HUES6 (cell line): Measurements from ENCODE around the gene EPB42.

Source experiments
- H3K27ac ChIP-seq: 2 replicates; pipeline ENCODE4 v1.7.0; 2013; ENCODE audit warnings: low read depth, mild to moderate bottlenecking, low read length, inconsistent platforms
- H3K27me3 ChIP-seq: 2 replicates; pipeline ENCODE4 v1.6.1; 2013; ENCODE audit warnings: low read length; ENCODE audit not compliant: control insufficient read depth, insufficient read depth
- H3K36me3 ChIP-seq: 2 replicates; pipeline ENCODE4 v1.6.1; 2013; ENCODE audit warnings: low read length; ENCODE audit not compliant: control insufficient read depth, insufficient read depth
- H3K4me1 ChIP-seq: 2 replicates; pipeline ENCODE4 v1.6.1; 2013; ENCODE audit warnings: low read length; ENCODE audit not compliant: control insufficient read depth, insufficient read depth
- H3K4me3 ChIP-seq: 2 replicates; pipeline ENCODE4 v1.5.1; 2013; ENCODE audit warnings: low read depth, low read length
- H3K9ac ChIP-seq: one replicate; pipeline ENCODE4 v1.6.1; 2013; ENCODE audit warnings: mild to moderate bottlenecking, low read length
- H3K9me3 ChIP-seq: 2 replicates; pipeline ENCODE4 v1.6.1; 2013; ENCODE audit warnings: low read depth, low read length; ENCODE audit not compliant: control insufficient read depth, insufficient read depth

The EPB42 gene

DNA sequence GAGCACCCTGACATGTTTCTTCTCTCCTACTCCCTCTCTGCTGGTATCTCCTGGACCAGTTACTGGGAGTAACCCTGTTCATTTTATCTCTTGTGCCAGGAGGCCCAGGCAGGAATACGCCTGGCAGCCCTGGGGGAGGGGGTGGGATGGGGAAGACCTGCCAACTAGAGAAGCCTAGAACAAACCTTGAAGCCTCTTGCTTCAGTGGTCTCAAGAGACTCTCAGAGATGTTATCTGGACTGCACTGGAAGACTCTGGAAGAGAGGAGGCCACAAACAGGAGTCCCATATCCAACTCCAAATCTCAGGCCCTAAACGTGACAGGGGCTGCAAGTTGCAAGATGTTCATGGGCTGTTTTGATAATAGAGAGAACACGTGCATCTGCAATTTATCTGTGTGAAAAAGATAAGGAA is at the start of gene EPB42:
TSS of gene EPB42 (minus strand) at position 28 of the 413 bp plus-strand sequence. CDS start 193 bp downstream, outside the sequence.
- no peak within 1 kb of the TSS for H3K27ac ChIP-seq
- no peaks in the 10 kb centered on the region for H3K27me3 ChIP-seq
- H3K9me3 ChIP-seq: no peaks in the 10 kb centered on the region
- H3K9ac ChIP-seq: no peak within 1 kb of the TSS
- no peak within 1 kb of the TSS for H3K4me3 ChIP-seq
- H3K36me3 ChIP-seq: no peaks in the 10 kb centered on the region
- H3K4me1 ChIP-seq: peaks cover 3% of the 10 kb centered on the region; the same call in 1 of the 2 replicates

DNA sequence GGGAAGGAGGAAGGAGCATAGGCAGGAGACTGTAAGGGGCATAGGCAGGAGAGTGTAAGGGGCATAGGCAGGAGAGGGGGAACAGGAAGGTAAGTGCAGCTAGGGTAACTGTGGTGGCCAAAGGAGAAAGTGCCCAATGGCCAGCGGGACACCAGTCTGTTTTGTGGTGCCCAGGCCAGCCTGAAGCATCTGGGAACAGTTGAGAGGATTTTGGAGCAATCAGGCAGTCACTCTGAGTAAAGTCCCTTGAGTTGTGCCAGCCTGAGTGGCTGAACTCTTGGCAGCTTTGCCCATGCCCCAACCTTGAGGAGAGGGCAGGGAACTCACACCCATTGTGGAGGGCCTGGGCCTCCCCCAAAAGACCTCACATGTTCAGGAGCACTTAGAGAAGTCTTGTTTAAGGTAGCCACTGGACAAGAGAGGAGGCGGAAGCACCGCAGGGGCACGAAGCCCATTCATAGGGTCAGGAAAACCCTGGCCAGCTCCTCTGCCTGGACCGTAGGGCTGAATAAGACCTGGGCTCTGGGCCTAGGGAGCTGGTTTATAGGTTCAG is 49.4 kb upstream of the EPB42 start:
- peaks cover 4% of the 10 kb centered on the region; the same call in 1 of the 2 replicates for H3K27me3 ChIP-seq
- H3K4me3 ChIP-seq: no peak overlapping the region
- H3K4me1 ChIP-seq: no peaks in the 10 kb centered on the region
- H3K27ac ChIP-seq: no peak overlapping the region
- H3K9me3 ChIP-seq: no peaks in the 10 kb centered on the region
- no peak overlapping the region for H3K9ac ChIP-seq
- no peaks in the 10 kb centered on the region for H3K36me3 ChIP-seq

DNA sequence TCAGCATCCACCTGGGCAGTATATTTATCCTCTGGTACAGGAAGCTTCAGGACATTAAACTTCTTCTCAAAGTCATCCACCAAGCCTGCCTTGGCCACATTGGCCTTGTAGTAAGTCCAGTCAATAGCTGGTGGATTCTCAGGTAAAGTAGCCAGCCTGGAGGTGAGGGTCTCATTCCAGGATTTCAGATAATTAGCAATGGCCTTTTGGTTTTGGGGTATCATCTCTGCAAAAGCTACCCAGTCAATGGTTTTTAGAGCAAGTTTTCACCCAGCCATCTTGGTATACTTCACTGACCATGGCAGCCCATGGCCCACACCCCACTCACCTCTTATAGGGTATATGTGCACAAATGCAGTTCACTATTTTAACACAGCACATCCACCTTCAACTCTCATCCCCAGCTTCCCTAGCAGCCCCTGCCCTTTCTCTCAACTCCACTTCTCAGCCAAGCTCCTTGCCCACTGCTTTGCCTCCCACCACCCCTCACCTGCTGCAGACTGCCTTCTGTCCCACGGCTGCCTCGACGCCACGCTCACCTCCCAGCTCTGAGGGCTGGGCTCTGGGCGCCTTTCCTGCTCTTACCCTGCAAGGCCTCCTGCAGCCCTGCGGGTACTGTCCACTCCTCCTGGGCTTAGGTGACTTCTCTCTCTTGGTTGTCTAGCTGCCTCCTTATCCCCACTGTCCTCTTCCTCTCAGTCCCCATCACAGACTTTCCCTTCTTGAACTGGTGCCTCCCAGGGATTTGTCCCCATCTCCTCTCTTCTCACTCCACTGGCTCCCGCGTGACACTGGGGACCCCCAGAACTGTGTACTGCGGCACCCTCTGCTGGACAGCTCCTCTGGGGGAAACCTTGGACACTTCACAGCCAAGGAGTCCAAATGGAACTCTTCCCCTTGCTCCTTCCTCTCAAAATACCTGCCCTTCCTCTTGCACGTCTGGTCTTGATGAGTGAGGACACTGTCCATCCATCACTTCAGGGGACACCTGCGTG is 47.6 kb upstream of the EPB42 start:
- Histone ChIP-seq H3K27me3 (peaks cover 6% of the 10 kb centered on the region; the same call in 1 of the 2 replicates), H3K4me3 (no peak overlapping the region), H3K9me3 (no peaks in the 10 kb centered on the region), H3K4me1 (no peaks in the 10 kb centered on the region), H3K27ac (no peak overlapping the region), H3K9ac (no peak overlapping the region), H3K36me3 (no peaks in the 10 kb centered on the region)

DNA sequence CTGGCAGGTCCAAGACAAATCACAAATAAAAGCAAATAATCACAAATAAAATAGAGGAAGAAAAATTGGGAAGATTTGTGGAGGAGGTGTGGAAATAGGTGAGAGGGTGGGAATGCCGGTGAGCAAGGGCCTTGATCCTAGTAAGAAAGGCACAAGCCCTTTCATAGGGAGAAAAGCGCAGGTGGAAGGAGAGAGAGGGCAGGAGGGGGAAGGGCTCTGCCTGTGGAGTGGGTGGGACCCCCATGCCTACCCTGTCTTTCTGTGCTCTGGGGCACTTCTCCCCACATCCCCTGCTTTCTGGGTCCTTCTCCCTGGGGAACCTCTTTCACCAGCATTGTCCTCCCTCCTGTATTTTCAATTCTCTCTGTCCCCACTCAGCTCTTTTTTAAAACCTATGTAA is 46.6 kb upstream of the EPB42 start:
- Histone ChIP-seq H3K4me1 (no peaks in the 10 kb centered on the region), H3K36me3 (no peaks in the 10 kb centered on the region), H3K27me3 (peaks cover 6% of the 10 kb centered on the region; the same call in 1 of the 2 replicates), H3K4me3 (no peak overlapping the region), H3K9ac (no peak overlapping the region), H3K27ac (no peak overlapping the region), H3K9me3 (no peaks in the 10 kb centered on the region)

DNA sequence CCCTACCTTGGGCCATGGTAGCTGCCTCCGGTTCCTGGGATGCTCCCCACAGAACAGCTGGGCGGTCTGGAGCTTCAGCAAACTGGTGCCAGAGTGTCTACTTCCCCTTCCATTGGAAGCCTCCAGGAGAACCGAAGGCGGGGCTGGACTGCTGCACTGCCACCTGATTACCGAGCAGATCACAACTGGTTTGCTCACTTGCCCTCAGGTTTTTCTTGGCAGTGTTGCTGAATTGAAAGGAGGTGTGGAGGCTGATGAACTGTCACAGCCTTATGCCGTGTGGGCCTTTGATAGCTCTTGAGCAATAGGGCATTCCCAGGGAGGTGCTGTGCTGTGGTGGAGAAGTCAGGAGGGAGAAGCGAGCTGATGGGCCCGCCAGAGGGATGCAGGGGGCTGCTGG is 46.0 kb upstream of the EPB42 start, which contains the start of gene TGM5:
TSS of gene TGM5 (minus strand) at position 95 of the 400 bp plus-strand sequence. CDS start at position 16, 79 bp downstream.
- Histone ChIP-seq H3K9me3 (no peaks in the 10 kb centered on the region), H3K36me3 (no peaks in the 10 kb centered on the region), H3K4me3 (no peak within 1 kb of the TSS), H3K9ac (no peak within 1 kb of the TSS), H3K4me1 (no peaks in the 10 kb centered on the region), H3K27me3 (peaks cover 6% of the 10 kb centered on the region; the same call in 1 of the 2 replicates), H3K27ac (no peak within 1 kb of the TSS)

DNA sequence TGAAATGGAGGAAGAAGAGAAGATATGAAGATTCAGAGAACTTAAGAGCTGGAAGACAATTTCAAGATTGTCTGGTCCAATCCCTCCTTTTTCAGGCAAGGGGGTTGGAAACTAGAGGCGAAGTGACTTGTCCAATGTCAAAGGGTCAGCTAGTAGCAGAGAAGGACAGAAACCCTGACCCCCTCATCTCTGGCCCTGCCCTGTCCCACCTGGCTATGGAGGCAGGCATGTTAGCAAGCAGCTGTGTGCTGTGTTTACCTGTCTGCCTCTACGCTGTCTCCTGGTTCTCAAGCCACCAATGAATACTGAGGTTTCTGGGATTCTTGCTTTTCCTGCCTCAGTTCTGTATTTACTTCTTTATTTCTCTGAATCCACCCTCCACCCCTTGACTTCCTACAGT is 45.6 kb upstream of the EPB42 start:
- peaks cover 6% of the 10 kb centered on the region; the same call in 1 of the 2 replicates for H3K27me3 ChIP-seq
- H3K27ac ChIP-seq: no peak overlapping the region
- no peaks in the 10 kb centered on the region for H3K9me3 ChIP-seq

DNA sequence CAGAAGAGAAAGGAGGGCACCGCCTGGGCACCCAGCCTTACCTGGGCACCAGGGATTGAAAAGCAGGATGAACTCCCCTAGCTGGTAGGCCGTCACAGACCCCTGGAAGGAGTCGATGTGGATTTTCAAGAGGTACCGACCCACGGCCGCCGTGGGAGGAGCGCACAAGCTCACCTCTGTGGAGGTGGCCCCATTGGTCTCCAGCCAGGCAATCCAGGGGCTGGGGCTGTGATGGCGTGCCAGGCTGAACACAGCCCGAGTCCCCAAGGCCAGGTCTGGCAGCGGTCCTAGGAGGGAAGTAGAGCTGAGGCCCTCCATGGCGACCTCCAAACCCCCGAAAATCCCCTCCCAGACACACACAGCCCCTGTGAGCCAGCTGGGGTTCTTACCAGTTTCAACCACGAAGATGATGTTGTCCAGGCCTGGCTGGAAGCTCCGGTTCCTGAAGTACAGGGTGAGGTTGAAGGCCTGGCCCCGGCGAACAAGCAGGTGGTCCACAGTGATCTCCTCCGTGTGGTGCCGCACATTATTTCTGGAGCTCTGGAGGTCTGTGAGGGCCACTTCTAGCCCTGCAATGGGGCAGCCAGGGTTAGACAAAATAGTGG is 39.3 kb upstream of the EPB42 start:
- peaks cover under 1% of the 10 kb centered on the region; the same call in 1 of the 2 replicates for H3K27me3 ChIP-seq
- H3K27ac ChIP-seq: no peak overlapping the region
- H3K36me3 ChIP-seq: no peaks in the 10 kb centered on the region
- H3K9me3 ChIP-seq: no peaks in the 10 kb centered on the region
- no peak overlapping the region for H3K9ac ChIP-seq
- H3K4me3 ChIP-seq: no peak overlapping the region
- no peaks in the 10 kb centered on the region for H3K4me1 ChIP-seq

More for the DNA sequence above, 45.6 kb upstream of the EPB42 start:
- H3K36me3 ChIP-seq: no peaks in the 10 kb centered on the region
- H3K9ac ChIP-seq: no peak overlapping the region
- H3K4me3 ChIP-seq: no peak overlapping the region
- no peaks in the 10 kb centered on the region for H3K4me1 ChIP-seq

DNA sequence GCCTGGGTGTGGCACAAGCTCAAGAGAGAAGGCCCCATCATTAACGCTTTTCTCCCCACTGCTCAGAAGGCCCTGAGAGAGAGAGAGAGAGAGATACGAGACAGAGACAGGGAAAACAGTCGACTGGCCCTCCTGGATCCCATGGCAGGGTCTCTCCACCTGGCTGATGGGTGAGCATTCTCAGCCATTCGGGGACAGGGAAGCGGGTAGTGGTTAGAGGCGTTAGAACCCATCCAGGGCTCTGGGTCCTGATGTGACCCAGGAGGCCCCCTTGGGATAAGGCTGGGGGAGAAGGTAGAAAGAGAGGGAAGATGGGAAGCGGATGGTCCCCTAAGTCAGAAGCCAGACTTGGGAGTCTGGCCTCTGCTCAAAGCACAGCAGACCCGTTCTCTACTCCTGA is 38.0 kb upstream of the EPB42 start:
- Histone ChIP-seq H3K4me3 (no peak overlapping the region), H3K27me3 (no peaks in the 10 kb centered on the region; the same call in 1 of the 2 replicates), H3K9ac (no peak overlapping the region), H3K4me1 (no peaks in the 10 kb centered on the region), H3K36me3 (no peaks in the 10 kb centered on the region), H3K27ac (no peak overlapping the region), H3K9me3 (no peaks in the 10 kb centered on the region)

DNA sequence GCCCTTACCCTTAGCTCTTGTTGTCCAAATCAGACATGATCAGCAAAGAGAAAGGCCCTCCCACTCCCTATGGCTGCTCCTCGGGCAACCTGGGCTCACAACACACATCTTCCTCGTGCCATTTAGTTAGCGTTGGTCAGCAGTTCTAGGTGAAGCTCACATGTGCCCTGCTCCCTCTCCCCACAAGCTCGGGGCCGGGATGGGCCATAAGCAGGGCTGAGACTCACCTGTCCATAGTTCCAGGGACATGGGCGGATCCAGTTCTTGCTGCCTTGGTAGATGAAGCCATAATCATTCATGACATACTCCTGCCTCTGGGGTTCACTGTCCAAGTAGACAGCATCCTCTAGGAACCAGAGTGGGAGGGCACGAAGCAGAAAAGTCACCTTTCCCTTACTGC is 35.5 kb upstream of the EPB42 start:
- H3K9ac ChIP-seq: no peak overlapping the region
- no peak overlapping the region for H3K27ac ChIP-seq
- no peaks in the 10 kb centered on the region for H3K36me3 ChIP-seq
- no peaks in the 10 kb centered on the region for H3K9me3 ChIP-seq
- no peaks in the 10 kb centered on the region for H3K4me1 ChIP-seq
- no peaks in the 10 kb centered on the region; the same call in 1 of the 2 replicates for H3K27me3 ChIP-seq
- H3K4me3 ChIP-seq: no peak overlapping the region

DNA sequence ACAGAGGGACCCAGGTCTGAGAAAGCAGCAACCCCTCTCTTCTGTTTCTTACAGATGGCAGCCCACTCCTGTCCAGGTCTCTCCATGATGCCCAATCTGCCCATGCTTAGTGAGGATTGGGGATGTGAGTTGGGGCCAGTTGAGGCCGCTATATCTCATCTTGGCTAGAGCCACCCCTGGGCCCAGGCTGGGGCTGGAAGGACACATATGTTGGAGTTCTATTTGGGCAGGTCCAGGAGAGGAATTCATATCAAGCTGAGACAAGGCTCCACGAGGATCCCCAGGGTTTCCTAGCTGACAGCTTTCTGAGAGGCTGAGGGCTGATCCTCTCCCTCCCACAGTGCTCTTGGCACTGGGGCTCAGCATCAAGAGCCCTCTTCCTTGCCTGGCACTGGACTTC is 34.6 kb upstream of the EPB42 start:
- Histone ChIP-seq H3K9ac (no peak overlapping the region), H3K4me3 (no peak overlapping the region), H3K27ac (no peak overlapping the region), H3K9me3 (no peaks in the 10 kb centered on the region), H3K4me1 (no peaks in the 10 kb centered on the region), H3K36me3 (no peaks in the 10 kb centered on the region), H3K27me3 (no peaks in the 10 kb centered on the region; the same call in 1 of the 2 replicates)
